ENCODE measurements around the gene YAP1.
"Not testable (repeated sequence)": the region's sequence is repeated elsewhere in the genome, so short reads cannot be mapped to it uniquely, and the experiment has no call there.

Gene YAP1

GRCh38 chr11:102199673-102200072 is 89.4 kb downstream of the YAP1 start:
- Histone ChIP-seq H3K27ac (ENCODE audit: extremely low read depth, low read depth, low read length) (no peak overlapping the region), H3K4me3 (ENCODE audit: low read depth, low read length) (no peak overlapping the region), H3K4me1 (ENCODE audit: control insufficient read depth, insufficient read depth, low read length) (peaks cover 8% of the 10 kb centered on the region), H3K36me3 (ENCODE audit: control insufficient read depth in 2 of 2, insufficient read depth in 1 of 2, low read length in 2 of 2) (no peaks in the 10 kb centered on the region), H3K9me3 (ENCODE audit: control insufficient read depth, insufficient read depth, low read depth, low read length) (no peaks in the 10 kb centered on the region)
- ChIA-PET POLR2A (no interaction called here), CTCF (no interaction called here)
- TF ChIP-seq ZNF600 (tag by site-specific recombination; IDR thresholded peaks at IDR 0.05): no peak
- no peak for TF ChIP-seq ZBTB49 (tag by site-specific recombination; IDR thresholded peaks at IDR 0.05; ENCODE audit: low read depth)
- no peak for TF ChIP-seq ZNF404 (tag by site-specific recombination; IDR thresholded peaks at IDR 0.05)
- no peak for TF ChIP-seq ZNF148 (tag by site-specific recombination; IDR thresholded peaks at IDR 0.05; ENCODE audit: borderline replicate concordance)
- TF ChIP-seq ZNF174 (tag by site-specific recombination; IDR thresholded peaks at IDR 0.05): no peak
- no peak for TF ChIP-seq ZNF121 (tag by site-specific recombination; IDR thresholded peaks at IDR 0.05)
- TF ChIP-seq ZSCAN23 (tag by site-specific recombination; IDR thresholded peaks at IDR 0.05): no peak
- TF ChIP-seq ZNF433 (tag by site-specific recombination; IDR thresholded peaks at IDR 0.05; ENCODE audit: low read depth): no peak
- TF ChIP-seq REST (tag by site-specific recombination; IDR thresholded peaks at IDR 0.05): no peak

GRCh38 chr11:102200325-102200724 is 90.1 kb downstream of the YAP1 start:
- H3K36me3 ChIP-seq (ENCODE audit: control insufficient read depth in 2 of 2, insufficient read depth in 1 of 2, low read length in 2 of 2); H3K4me3 ChIP-seq (ENCODE audit: low read depth, low read length); H3K9me3 ChIP-seq (ENCODE audit: control insufficient read depth, insufficient read depth, low read depth, low read length); CTCF ChIA-PET; H3K27ac ChIP-seq (ENCODE audit: extremely low read depth, low read depth, low read length); H3K4me1 ChIP-seq (ENCODE audit: control insufficient read depth, insufficient read depth, low read length); POLR2A ChIA-PET: not testable (repeated sequence)

GRCh38 chr11:102201776-102202175 is 91.5 kb downstream of the YAP1 start:
- Histone ChIP-seq H3K4me1 (ENCODE audit: control insufficient read depth, insufficient read depth, low read length) (peaks cover 8% of the 10 kb centered on the region), H3K9me3 (ENCODE audit: control insufficient read depth, insufficient read depth, low read depth, low read length) (no peaks in the 10 kb centered on the region), H3K36me3 (ENCODE audit: control insufficient read depth in 2 of 2, insufficient read depth in 1 of 2, low read length in 2 of 2) (peaks cover 0 to 11% of the 10 kb centered on the region in 2 experiments; a peak in 1 of 3 replicates), H3K4me3 (ENCODE audit: low read depth, low read length) (no peak overlapping the region), H3K27ac (ENCODE audit: extremely low read depth, low read depth, low read length) (no peak overlapping the region)
- POLR2A ChIA-PET: no interaction called here
- CTCF ChIA-PET: no interaction called here
- TF ChIP-seq ZNF335 (tag by site-specific recombination; conservative IDR thresholded peaks at IDR 0.05) (no peak), ZNF626 (tag by site-specific recombination; IDR thresholded peaks at IDR 0.05) (no peak), ZNF274 (IDR thresholded peaks at IDR 0.05; ENCODE audit: low read length) (no peak), ZNF274 (tag by site-specific recombination; IDR thresholded peaks at IDR 0.05; ENCODE audit: borderline replicate concordance) (no peak), ZNF623 (tag by site-specific recombination; IDR thresholded peaks at IDR 0.05) (no peak), ZNF768 (tag by site-specific recombination; IDR thresholded peaks at IDR 0.05) (no peak), ZNF692 (tag by site-specific recombination; IDR thresholded peaks at IDR 0.05) (no peak), ZBTB17 (tag by site-specific recombination; IDR thresholded peaks at IDR 0.05) (no peak), ZNF18 (tag by site-specific recombination; IDR thresholded peaks at IDR 0.05) (no peak), ZNF76 (tag by site-specific recombination; IDR thresholded peaks at IDR 0.05; ENCODE audit: borderline replicate concordance, low read depth) (no peak), KLF8 (tag by site-specific recombination; IDR thresholded peaks at IDR 0.05) (no peak), ZNF701 (tag by site-specific recombination; IDR thresholded peaks at IDR 0.05) (no peak), SCRT1 (tag by site-specific recombination; IDR thresholded peaks at IDR 0.05; ENCODE audit: borderline replicate concordance) (no peak)

Data from HEK293 (cell line).